Measurements from ENCODE around the gene HACD4.

The HACD4 gene

DNA sequence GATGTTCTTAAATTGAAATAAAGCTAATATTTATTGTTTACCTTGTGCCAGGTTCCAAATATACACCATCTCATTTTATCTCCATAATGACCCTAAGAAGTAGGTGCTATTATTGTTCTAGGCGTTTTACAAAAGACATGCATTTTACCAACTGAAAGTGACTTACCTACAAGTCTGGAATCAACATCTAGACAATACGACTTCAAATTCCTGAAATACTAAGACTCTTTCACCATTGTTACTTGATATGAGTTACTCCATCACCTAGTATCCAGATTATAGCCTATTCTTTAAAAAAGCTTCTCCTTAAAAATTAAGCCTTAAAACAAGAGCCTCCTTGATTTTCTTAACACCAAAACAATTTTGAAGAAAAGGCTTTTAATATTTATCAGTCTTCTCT lies 13.3 kb downstream of the HACD4 start:
- FAIRE-seq (no peak), DNase-seq (ENCODE audit: insufficient read length, low spot score) (no peak)

DNA sequence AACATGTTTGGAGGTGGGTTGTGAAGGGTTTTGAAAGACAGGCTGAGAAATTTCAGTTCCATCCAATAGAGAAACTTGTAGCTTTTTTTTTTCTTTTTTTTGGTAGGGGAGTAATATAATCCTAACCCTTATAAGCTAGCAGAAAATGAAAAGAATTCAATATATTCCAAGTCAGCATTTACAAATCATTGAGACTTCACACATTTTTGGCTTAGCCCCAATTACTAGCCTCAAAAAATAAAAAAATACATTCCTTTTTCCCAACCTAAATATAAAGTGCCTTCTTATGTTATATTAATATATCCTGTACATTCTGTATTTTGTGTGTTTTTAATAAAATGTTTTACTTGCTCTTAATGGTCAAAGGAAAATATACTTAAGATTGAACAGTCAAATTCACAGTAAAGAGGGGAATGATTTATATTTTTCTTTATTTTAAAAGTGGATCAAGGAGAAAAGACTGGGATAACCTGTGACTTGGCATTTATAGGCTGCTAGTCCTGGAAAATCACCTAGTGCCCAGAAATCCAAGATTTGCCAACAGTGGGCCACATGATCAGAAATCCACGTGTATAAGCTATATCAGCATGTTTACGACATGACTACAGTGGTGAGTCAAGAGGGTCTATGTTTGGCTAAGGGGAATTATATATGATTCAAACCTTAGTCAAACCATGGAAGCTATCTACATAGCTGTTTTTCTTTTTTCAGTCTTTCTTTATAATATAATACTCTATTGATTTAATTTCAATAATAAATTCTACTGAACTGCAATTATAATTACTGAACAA lies 14.5 kb downstream of the HACD4 start:
- FAIRE-seq (no peak), DNase-seq (ENCODE audit: insufficient read length, low spot score) (no peak)

GRCh38 chr9:21015995-21016394 lies 15.4 kb downstream of the HACD4 start:
- DNase-seq (ENCODE audit: insufficient read length, low spot score) (no peak), FAIRE-seq (no peak)

DNA sequence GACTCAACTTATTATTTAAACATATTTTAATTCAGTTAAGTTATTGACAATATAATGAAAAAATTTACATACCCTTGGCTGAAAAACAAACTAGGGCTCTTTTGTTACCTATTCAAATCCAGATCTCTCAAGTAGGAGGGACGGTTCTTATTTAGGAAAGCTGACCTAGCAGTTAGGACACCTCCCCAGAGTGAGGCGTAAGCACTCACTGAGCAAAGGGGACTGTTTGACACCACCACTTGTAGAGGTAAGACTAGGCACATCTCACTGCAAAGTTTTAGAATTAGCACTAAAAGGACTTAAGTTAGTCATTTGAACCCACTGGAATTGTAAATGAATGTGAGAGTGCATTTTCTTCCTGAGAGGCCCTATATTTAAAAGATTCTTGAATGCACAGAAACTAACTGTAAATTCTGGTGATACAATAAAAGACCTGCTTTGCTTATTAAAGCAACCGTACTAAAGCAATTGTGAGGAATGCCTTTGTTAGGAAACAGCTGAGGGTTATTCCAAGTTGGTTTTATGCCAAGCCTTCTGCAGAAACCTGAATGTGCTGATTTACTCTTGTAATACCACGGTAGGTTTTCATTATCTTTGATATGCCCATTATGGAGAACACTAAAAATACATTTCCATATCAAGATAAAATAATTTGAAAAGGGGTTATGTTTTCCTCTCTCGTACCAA lies 16.2 kb downstream of the HACD4 start:
- FAIRE-seq: peak; percentile 35

GRCh38 chr9:21002040-21002439 lies 29.4 kb downstream of the HACD4 start:
- FAIRE-seq (peak; percentile 28), DNase-seq (ENCODE audit: insufficient read length, low spot score) (no peak)

More for the DNA sequence above, 16.2 kb downstream of the HACD4 start:
- DNase-seq (ENCODE audit: insufficient read length, low spot score): no peak

DNA sequence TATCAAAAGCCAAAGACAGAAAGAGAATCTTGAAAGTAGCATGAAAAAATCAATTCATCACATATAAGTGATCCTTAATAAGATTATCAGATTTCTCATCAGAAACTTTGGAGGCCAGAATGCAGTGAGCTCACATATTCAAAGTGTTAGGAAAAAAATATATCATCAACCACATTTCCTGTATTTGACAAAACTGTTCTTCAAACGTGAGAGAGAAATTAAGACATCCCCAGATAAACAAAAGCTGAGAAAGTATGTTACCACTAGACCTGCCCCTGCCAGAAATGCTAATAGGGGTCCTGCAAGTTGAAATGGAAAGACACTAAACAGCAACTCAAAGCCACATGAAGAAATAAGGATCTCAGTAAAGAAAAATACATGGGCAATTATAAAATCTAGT lies 29.9 kb downstream of the HACD4 start:
- no peak for FAIRE-seq

GRCh38 chr9:20997503-20998076 lies 33.9 kb downstream of the HACD4 start:
- FAIRE-seq: peak; percentile 88
- DNase-seq (ENCODE audit: insufficient read length, low spot score): no peak

More for the DNA sequence above, 29.9 kb downstream of the HACD4 start:
- no peak for DNase-seq (ENCODE audit: insufficient read length, low spot score)

- peak; percentile 35 for FAIRE-seq
Measured at GRCh38 chr9:20996809-20997208, 34.6 kb downstream of the HACD4 start.

DNA sequence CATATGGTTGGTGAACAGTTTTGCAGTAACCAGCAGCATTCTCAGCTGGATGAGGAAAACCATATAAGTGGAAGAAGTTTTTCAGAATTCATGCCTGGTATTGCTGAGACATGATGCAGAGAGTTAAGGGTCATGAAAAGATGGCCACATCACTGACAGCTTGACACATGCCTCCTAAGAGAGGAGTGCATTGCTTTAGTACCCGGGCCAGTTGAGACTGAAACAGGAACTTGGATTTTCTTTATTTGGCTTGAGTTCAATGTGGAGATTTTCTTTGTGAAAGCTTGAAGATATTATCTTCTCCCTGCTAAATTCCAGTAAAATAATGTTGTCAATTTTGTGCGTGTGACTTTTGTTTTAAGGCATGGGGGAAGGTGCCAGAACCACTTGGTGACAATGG lies 35.8 kb downstream of the HACD4 start:
- DNase-seq (ENCODE audit: insufficient read length, low spot score) (no peak), FAIRE-seq (peak; percentile 72)

More at GRCh38 chr9:20996809-20997208, 34.6 kb downstream of the HACD4 start:
- no peak for DNase-seq (ENCODE audit: insufficient read length, low spot score)

DNA sequence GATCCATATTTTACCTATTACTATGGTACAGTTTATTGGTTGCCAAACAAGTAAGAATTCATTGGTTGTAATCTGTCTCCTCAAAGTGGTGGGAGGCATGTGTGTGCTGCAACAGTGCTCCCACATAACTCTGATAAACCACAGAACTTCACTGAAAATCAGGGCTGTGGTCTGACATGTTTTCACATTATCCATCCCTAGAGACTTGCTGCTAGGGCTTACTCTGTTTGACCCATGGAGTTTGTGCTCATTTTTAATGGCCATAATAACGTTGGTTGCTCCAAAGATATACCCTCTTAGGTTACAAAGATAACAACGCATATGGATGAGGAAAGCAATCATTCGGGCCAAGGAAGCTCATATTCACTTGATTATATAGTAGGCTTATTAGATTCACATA lies 37.0 kb downstream of the HACD4 start:
- FAIRE-seq (peak; percentile 35), DNase-seq (ENCODE audit: insufficient read length, low spot score) (no peak)

GRCh38 chr9:20990867-20991266 lies 40.6 kb downstream of the HACD4 start:
- no peak for DNase-seq (ENCODE audit: insufficient read length, low spot score)
- no peak for FAIRE-seq

GRCh38 chr9:20989923-20990341 lies 41.5 kb downstream of the HACD4 start:
- DNase-seq (ENCODE audit: insufficient read length, low spot score) (no peak), FAIRE-seq (no peak)

DNA sequence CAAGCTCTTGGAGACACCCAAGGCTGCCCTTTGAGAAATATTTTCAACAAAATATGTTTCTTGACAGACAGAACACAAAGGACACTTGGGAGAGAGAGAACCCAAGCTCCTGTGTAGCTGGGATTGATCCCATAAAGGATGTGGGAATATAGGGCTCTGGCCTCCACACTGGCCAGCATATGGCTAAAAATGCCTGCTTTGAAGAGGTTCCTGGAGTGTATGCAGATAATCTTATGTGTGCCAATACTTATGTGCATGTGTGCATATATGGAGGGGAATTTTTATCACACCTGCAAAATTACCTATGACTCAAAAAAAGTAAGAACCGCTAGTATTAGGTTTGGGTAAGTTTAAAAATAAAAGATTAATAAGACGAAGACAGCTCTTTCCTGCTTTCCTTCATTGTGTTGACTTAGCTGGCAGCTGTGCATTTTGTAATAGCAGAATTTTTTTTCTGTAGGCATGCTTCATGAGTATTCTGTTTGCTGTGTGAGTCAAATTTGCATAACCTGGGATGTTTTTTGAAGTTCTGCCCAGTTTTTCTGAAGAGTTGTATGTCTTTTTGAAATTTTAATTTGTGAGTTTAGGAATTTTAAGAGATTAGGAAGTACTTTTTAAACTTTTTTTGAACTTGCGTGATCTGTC lies 42.6 kb downstream of the HACD4 start:
- FAIRE-seq (no peak), DNase-seq (ENCODE audit: insufficient read length, low spot score) (no peak)

GRCh38 chr9:20988061-20988460 lies 43.4 kb downstream of the HACD4 start:
- no peak for FAIRE-seq
- DNase-seq (ENCODE audit: insufficient read length, low spot score): no peak

- no peak for FAIRE-seq
- no peak for DNase-seq (ENCODE audit: insufficient read length, low spot score)
Measured at GRCh38 chr9:20987521-20987920, 43.9 kb downstream of the HACD4 start.

- no peak for DNase-seq (ENCODE audit: insufficient read length, low spot score)
- no peak for FAIRE-seq
Measured at GRCh38 chr9:20985851-20986600, 45.4 kb downstream of the HACD4 start.

- FAIRE-seq: no peak
- no peak for DNase-seq (ENCODE audit: insufficient read length, low spot score)
Measured at GRCh38 chr9:20984506-20984905, 46.9 kb downstream of the HACD4 start.

- FAIRE-seq: peak; percentile 37
Measured at GRCh38 chr9:20981486-20981885, 50.0 kb downstream of the HACD4 start.

DNA sequence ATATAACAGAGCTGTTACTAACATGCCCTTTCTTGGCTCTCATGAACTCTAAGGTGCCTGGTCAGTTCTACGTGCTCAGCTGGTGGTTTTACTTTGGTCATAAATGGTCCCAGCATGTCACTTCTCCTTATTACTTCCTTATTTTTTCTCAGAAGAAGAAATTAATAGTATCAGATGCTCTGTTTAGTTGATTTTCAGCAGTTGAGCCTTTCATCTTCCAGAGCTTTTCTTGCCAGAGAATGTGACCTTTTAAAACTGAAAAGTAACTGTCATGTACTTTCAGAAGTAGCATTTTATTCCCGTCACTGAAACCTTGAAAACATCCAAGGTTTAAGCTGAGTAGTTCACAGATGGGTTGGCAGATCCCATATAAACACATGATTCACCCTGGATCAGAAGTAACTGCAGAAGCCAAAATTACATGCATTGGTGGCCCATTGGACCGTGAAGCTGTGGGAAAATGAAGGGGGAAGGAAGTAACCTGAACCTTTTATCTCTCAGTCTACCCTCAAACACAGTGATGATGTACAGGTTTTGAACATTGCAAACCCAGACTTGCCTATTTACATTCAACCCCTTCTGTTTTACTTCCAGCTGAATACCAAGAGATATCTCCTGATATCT lies 50.5 kb downstream of the HACD4 start:
- FAIRE-seq: peak; percentile 54

More at GRCh38 chr9:20981486-20981885, 50.0 kb downstream of the HACD4 start:
- no peak for DNase-seq (ENCODE audit: insufficient read length, low spot score)

DNA sequence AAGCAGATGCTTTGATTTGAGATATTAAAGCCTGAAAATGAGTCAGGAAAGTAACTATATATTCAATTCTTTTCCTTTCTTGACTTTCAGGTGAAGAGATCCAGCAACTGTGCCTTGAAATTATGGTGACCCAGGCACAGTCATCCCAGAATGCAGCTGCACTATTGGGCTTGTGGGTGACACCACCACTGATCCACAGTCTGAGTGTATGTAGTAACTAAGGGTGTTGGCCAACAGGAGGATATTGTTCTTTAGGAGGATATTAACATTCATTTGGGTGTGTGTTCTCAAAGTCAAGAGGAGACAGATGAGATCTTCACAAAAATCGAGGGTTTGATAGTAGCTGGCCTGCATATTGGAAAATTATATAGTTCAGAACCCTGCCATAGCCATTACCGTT lies 53.2 kb downstream of the HACD4 start:
- FAIRE-seq: peak; percentile 40
- DNase-seq (ENCODE audit: insufficient read length, low spot score): no peak

More for the DNA sequence above, 50.5 kb downstream of the HACD4 start:
- no peak for DNase-seq (ENCODE audit: insufficient read length, low spot score)

Data from GM19239 (cell line).